ENCODE measurements around the gene TBL1X. TPM values are rescaled to one million over a fixed set of nuclear protein-coding genes. Genes with fewer than 3 reads are reported as not detected.

The TBL1X gene
- total RNA-seq, 2 donors from 2014 or later: 12.3 to 14.0 TPM

- Histone ChIP-seq H3K4me1 (no peaks in the 10 kb centered on the region), H3K36me3 (no peaks in the 10 kb centered on the region), H3K4me3 (no peak overlapping the region), H3K27ac (no peak overlapping the region), H3K9me3 (no peaks in the 10 kb centered on the region), H3K27me3 (no peaks in the 10 kb centered on the region)
- no peak for DNase-seq (ENCODE audit: low spot score)
- TF ChIP-seq CTCF (IDR thresholded peaks at IDR 0.05): no peak
Observed at GRCh38 chrX:9482837-9483236, 18.0 kb downstream of the TBL1X start.

- Histone ChIP-seq H3K36me3 (no peaks in the 10 kb centered on the region), H3K4me3 (no peak overlapping the region), H3K27ac (no peak overlapping the region), H3K4me1 (no peaks in the 10 kb centered on the region), H3K9me3 (no peaks in the 10 kb centered on the region), H3K27me3 (no peaks in the 10 kb centered on the region)
- TF ChIP-seq CTCF (IDR thresholded peaks at IDR 0.05): no peak
- no peak for DNase-seq (ENCODE audit: low spot score)
Observed at GRCh38 chrX:9483376-9483775, 18.5 kb downstream of the TBL1X start.

- no peak for TF ChIP-seq CTCF (IDR thresholded peaks at IDR 0.05)
- no peak for DNase-seq (ENCODE audit: low spot score)
- Histone ChIP-seq H3K4me1 (peaks cover 0 to 3% of the 10 kb centered on the region in 2 donors), H3K27me3 (no peaks in the 10 kb centered on the region), H3K36me3 (no peaks in the 10 kb centered on the region), H3K9me3 (no peaks in the 10 kb centered on the region), H3K27ac (no peak overlapping the region), H3K4me3 (no peak overlapping the region)
Observed at GRCh38 chrX:9486786-9487387, 22.0 kb downstream of the TBL1X start.

GRCh38 chrX:9488586-9488985, 23.7 kb downstream of the TBL1X start:
- Histone ChIP-seq H3K36me3 (no peaks in the 10 kb centered on the region), H3K9me3 (no peaks in the 10 kb centered on the region), H3K4me1 (peaks cover 0 to 5% of the 10 kb centered on the region in 2 donors), H3K27me3 (no peaks in the 10 kb centered on the region), H3K27ac (no peak overlapping the region), H3K4me3 (no peak overlapping the region)
- DNase-seq (ENCODE audit: low spot score): no peak
- TF ChIP-seq CTCF (IDR thresholded peaks at IDR 0.05): no peak

- no peaks in the 10 kb centered on the region for H3K9me3 ChIP-seq
- H3K27ac ChIP-seq: no peak overlapping the region
- no peak overlapping the region for H3K4me3 ChIP-seq
- H3K36me3 ChIP-seq: no peaks in the 10 kb centered on the region
- no peak for DNase-seq (ENCODE audit: low spot score)
- H3K27me3 ChIP-seq: no peaks in the 10 kb centered on the region
- peaks cover 0 to 5% of the 10 kb centered on the region in 2 donors for H3K4me1 ChIP-seq
- TF ChIP-seq CTCF (IDR thresholded peaks at IDR 0.05): no peak
Observed at GRCh38 chrX:9489234-9489633, 24.4 kb downstream of the TBL1X start.

GRCh38 chrX:9492901-9493300, 28.0 kb downstream of the TBL1X start:
- H3K4me3 ChIP-seq: no peak overlapping the region
- no peaks in the 10 kb centered on the region for H3K9me3 ChIP-seq
- DNase-seq (ENCODE audit: low spot score): no peak
- TF ChIP-seq CTCF (IDR thresholded peaks at IDR 0.05): no peak
- H3K4me1 ChIP-seq: peaks cover 0 to 5% of the 10 kb centered on the region in 2 donors
- no peaks in the 10 kb centered on the region for H3K27me3 ChIP-seq
- no peak overlapping the region for H3K27ac ChIP-seq
- H3K36me3 ChIP-seq: no peaks in the 10 kb centered on the region

Measured in right atrium auricular region (tissue), 2 donors.